Endothelial cell of umbilical vein (primary cell): ENCODE data around the gene MYH7. TPM values are rescaled to one million over a fixed set of nuclear protein-coding genes. Genes with fewer than 3 reads are reported as not detected.

Experiments used
- BruUV-seq: library from RNA; stranded (reverse); fragments of 400-500 nt; replicated peaks from 2 replicates; lab custom pipeline; 2021; lab: Mats Ljungman, UMichigan
- CTCF ChIA-PET: fragments of 300-600, 350-600 bp; sonication (Branson Sonifier 250); formaldehyde crosslinking; loops from one replicate; lab custom pipeline; 2021; ENCODE audit warnings: antibody characterized with exemption, inconsistent platforms; lab: Charles Lee
- POLR2A ChIA-PET: fragments of 300-600, 350-600 bp; sonication (Branson Sonifier 250); formaldehyde crosslinking; loops from one replicate; lab custom pipeline; 2021; ENCODE audit warnings: antibody characterized with exemption, inconsistent platforms; lab: Charles Lee
- DNase-seq: peaks from one replicate; pipeline ENCODE4 v3.0.0-alpha.2; 2011; ENCODE audit warnings: low read depth, low spot score
- FAIRE-seq: peaks from 2 replicates; lab custom pipeline; 2011; peaks lifted over from hg19 to GRCh38; lab: Jason Lieb, UNC
- H2AFZ ChIP-seq: 2 replicates; pipeline ENCODE4 v1.6.0; 2012; ENCODE audit warnings: low read depth, low read length, control low read depth, inconsistent platforms
- H3K27ac ChIP-seq: 2 replicates; pipeline ENCODE4 v1.5.1; 2011; ENCODE audit warnings: low read depth, mild to moderate bottlenecking, control low read depth, low read length, moderate library complexity; ENCODE audit not compliant: insufficient read depth
- H3K27me3 ChIP-seq, 2 experiments: 2 replicates each; pipeline versions ENCODE4 v1.6.0 to v1.6.1; 2011; ENCODE audit warnings: low read length in 2 of 2, mixed read lengths in 1 of 2; ENCODE audit not compliant: control insufficient read depth in 2 of 2, insufficient read depth in 2 of 2
- H3K36me3 ChIP-seq, 2 experiments: 2 replicates in 1 of 2; 3 replicates in 1 of 2; pipeline ENCODE4 v1.5.1; 2011; ENCODE audit warnings: low read length in 2 of 2, mild to moderate bottlenecking in 1 of 2, moderate library complexity in 1 of 2; ENCODE audit not compliant: control insufficient read depth in 2 of 2, insufficient read depth in 2 of 2; ENCODE audit errors: extremely low read depth in 1 of 2
- H3K4me1 ChIP-seq: 3 replicates; pipeline ENCODE4 v1.5.1; 2011; ENCODE audit warnings: mild to moderate bottlenecking, low read length; ENCODE audit not compliant: control insufficient read depth, insufficient read depth; ENCODE audit errors: extremely low read depth
- H3K4me2 ChIP-seq: 2 replicates; pipeline ENCODE4 v1.6.1; 2011; ENCODE audit warnings: low read length, control low read depth, mixed read lengths; ENCODE audit not compliant: insufficient read depth
- H3K4me3 ChIP-seq, 3 experiments: fragments of 200-600 bp in 1 of 3; sonication (generic), shearing (Covaris generic) in 1 of 3; replicated peaks in 1 of 3; 2 replicates each; pipeline ENCODE4 v1.5.1; 2011 to 2016; ENCODE audit warnings: control low read depth in 3 of 3, low read length in 3 of 3, mild to moderate bottlenecking in 2 of 3, inconsistent platforms in 1 of 3, low read depth in 1 of 3, moderate library complexity in 1 of 3; ENCODE audit not compliant: insufficient read depth in 1 of 3
- H3K79me2 ChIP-seq: 2 replicates; pipeline ENCODE4 v1.6.0; 2012; ENCODE audit warnings: low read length, inconsistent platforms; ENCODE audit not compliant: control insufficient read depth, insufficient read depth
- H3K9ac ChIP-seq: replicated peaks from 2 replicates; pipeline ENCODE3; 2011; ENCODE audit warnings: low read length, control low read depth; ENCODE audit not compliant: insufficient read depth; ENCODE audit errors: extremely low read depth
- H3K9me1 ChIP-seq: replicated peaks from 3 replicates; pipeline ENCODE4 v1.6.0; 2011; ENCODE audit warnings: mild to moderate bottlenecking, low read length; ENCODE audit not compliant: control insufficient read depth, insufficient read depth; ENCODE audit errors: extremely low read depth
- H3K9me3 ChIP-seq: replicated peaks from 2 replicates; pipeline ENCODE4 v1.5.1; 2012; ENCODE audit warnings: low read length, inconsistent platforms; ENCODE audit not compliant: control insufficient read depth, insufficient read depth
- H4K20me1 ChIP-seq: replicated peaks from 2 replicates; pipeline ENCODE3; 2011; ENCODE audit warnings: mild to moderate bottlenecking, low read length; ENCODE audit not compliant: control insufficient read depth, insufficient read depth; ENCODE audit errors: extremely low read depth
- CTCF ChIP-seq, 2 donors: IDR thresholded peaks; 1 replicate in 1 of 2; 2 replicates in 1 of 2; pipeline ENCODE4 v1.5.1; 2011; ENCODE audit warnings: low read length in 2 of 2, mild to moderate bottlenecking in 2 of 2, moderate library complexity in 2 of 2, control low read depth in 1 of 2, inconsistent platforms in 1 of 2, low read depth in 1 of 2; ENCODE audit not compliant: insufficient read depth in 1 of 2; ENCODE audit errors: extremely low read depth in 1 of 2
- EZH2 ChIP-seq: IDR thresholded peaks from 2 replicates; pipeline ENCODE4 v1.6.1; 2012; ENCODE audit warnings: borderline replicate concordance, low read depth, mild to moderate bottlenecking, moderate library complexity, low read length, inconsistent platforms; ENCODE audit not compliant: severe bottlenecking
- GATA2 ChIP-seq: IDR thresholded peaks from 2 replicates; pipeline ENCODE4 v1.7.0; 2011; ENCODE audit warnings: low read depth, mild to moderate bottlenecking, moderate library complexity, mixed read lengths, low read length; ENCODE audit not compliant: insufficient read length, insufficient read depth
- JUN ChIP-seq: IDR thresholded peaks from 2 replicates; pipeline ENCODE4 v1.6.1; 2011; ENCODE audit warnings: borderline replicate concordance, low read depth; ENCODE audit not compliant: insufficient read length, insufficient read depth
- MAX ChIP-seq: IDR thresholded peaks from 2 replicates; pipeline ENCODE4 v1.6.1; 2011; ENCODE audit not compliant: insufficient read depth, insufficient read length
- MYC ChIP-seq: IDR thresholded peaks from one replicate; pipeline ENCODE4 v1.6.1; 2011; ENCODE audit warnings: mild to moderate bottlenecking, low read depth, low read length
- POLR2A ChIP-seq: IDR thresholded peaks from 2 replicates; pipeline ENCODE4 v1.6.1; 2012; ENCODE audit warnings: low read depth, mild to moderate bottlenecking, control low read depth, low read length
- POLR2AphosphoS5 ChIP-seq: IDR thresholded peaks from 2 replicates; pipeline ENCODE4 v1.6.1; 2012; ENCODE audit warnings: low read depth, mild to moderate bottlenecking, control low read depth, low read length, moderate library complexity; ENCODE audit not compliant: insufficient read depth
- dilution Hi-C: fragments of 300-500 bp; cut with MboI; formaldehyde crosslinking; loops from one replicate; pipeline ENCODE4 v1.15.0; 2019; ENCODE audit warnings: low sequenced_read_pairs; ENCODE audit not compliant: extremely low pct_ligation_motif_present
- intact Hi-C: fragments of 100-400 bp; cut with micrococcal nuclease; formaldehyde crosslinking; loops from one replicate; pipeline ENCODE4 v1.10.0; 2022
- polyA plus RNA-seq, 4 experiments: library from polyadenylated mRNA; depleted of rRNA in 3 of 4; stranded (reverse) in 3 of 4; unstranded in 1 of 4; fragments of >200 nt; gene quantifications; 2 replicates each; pipeline versions ENCODE4 v1.2.1 to v1.2.3, GENCODE V29; 2011 to 2012; ENCODE audit warnings: missing spikeins in 1 of 4
- total RNA-seq: library from RNA; stranded (reverse); gene quantifications from 2 replicates; pipeline ENCODE4 v1.2.3, GENCODE V29; 2021

The MYH7 gene
- total and polyA plus RNA-seq, 2 donors (not counting 3 experiments of a cell fraction or from before 2014, with no cell fraction given) = not detected

- ChIA-PET CTCF (interaction anchor here (2.3 kb wide), 1 partner anchor 9 kb away, joined by 10 read pairs; no protein-coding TSS in a partner anchor), POLR2A (no interaction called here)
- H3K4me3 ChIP-seq = no peak overlapping the region
- no peak for FAIRE-seq
- no peaks in the 10 kb centered on the region for H3K36me3 ChIP-seq
- no peaks in the 10 kb centered on the region for H3K9me3 ChIP-seq
- DNase-seq = no peak
- no peaks in the 10 kb centered on the region for H3K9me1 ChIP-seq
- H3K27ac ChIP-seq = no peak overlapping the region
- no peak overlapping the region for H2AFZ ChIP-seq
- H3K4me2 ChIP-seq = no peak overlapping the region
- H3K9ac ChIP-seq = no peak overlapping the region
- H4K20me1 ChIP-seq = no peaks in the 10 kb centered on the region
- dilution Hi-C loops (no loop called here), intact Hi-C loops (no loop called here)
- no TSS peak for BruUV-seq
- no peaks in the 10 kb centered on the region for H3K27me3 ChIP-seq
- H3K79me2 ChIP-seq = no peaks in the 10 kb centered on the region
- TF ChIP-seq MAX = no peak
- no peak for TF ChIP-seq POLR2AphosphoS5
- TF ChIP-seq CTCF (IDR thresholded peaks at IDR 0.05; ENCODE audit: extremely low read depth in 1 of 2, insufficient read depth in 1 of 2, low read depth in 1 of 2, low read length in 2 of 2) = no peak
- TF ChIP-seq JUN = no peak
- no peak for TF ChIP-seq GATA2
- TF ChIP-seq MYC = no peak
- TF ChIP-seq EZH2 = no peak
- no peak for TF ChIP-seq POLR2A
- H3K4me1 ChIP-seq = no peaks in the 10 kb centered on the region
These were observed 47.3 kb downstream of the MYH7 start for GRCh38 chr14:23387916-23388882.
